Limb (tissue), 2 donors: Measurements from ENCODE around the gene THAP2.
A peak's percentile ranks its signal among the peaks of the same experiment; 100 is the strongest.
"Not testable (repeated sequence)": the region's sequence is repeated elsewhere in the genome, so short reads cannot be mapped to it uniquely, and the experiment has no call there.

Experiments
- DNase-seq, 2 donors: peaks; one replicate each; pipeline ENCODE4 v3.0.0-alpha.2; 2016; ENCODE audit errors: extremely low spot score in 2 of 2

THAP2 gene

GRCh38 chr12:71662849-71663560, 1.1 kb upstream of the THAP2 start:
- peak; percentile 38 to 84 for DNase-seq

DNA sequence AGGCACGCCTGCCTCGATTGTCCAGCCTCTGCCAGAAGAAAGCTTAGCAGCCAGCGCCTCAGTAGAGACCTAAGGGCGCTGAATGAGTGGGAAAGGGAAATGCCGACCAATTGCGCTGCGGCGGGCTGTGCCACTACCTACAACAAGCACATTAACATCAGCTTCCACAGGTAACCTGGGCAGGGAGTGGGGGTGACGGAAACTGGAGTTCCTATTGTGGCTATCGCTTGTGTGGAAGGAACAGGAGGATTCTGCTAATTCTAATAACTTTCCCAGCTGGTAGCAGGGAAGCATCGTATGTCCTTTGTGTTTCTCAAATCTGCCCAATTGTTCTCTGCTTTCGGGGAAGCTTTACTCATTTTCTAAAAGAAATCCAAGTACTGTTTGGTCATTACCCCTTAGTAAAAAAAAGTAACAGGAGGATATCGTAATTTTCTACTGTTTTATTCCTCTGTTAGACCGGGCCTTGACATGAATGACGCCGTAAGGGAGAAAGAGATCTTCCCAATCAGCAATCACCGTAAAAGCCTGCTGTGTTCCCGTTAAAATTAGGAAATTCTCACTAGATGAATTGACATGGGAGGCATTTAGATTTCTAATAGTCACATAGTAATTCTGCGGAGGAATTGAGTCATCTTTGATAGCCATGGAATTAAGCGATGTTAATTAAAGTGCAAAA, 449 bp downstream of the THAP2 start:
- no peak for DNase-seq

DNA sequence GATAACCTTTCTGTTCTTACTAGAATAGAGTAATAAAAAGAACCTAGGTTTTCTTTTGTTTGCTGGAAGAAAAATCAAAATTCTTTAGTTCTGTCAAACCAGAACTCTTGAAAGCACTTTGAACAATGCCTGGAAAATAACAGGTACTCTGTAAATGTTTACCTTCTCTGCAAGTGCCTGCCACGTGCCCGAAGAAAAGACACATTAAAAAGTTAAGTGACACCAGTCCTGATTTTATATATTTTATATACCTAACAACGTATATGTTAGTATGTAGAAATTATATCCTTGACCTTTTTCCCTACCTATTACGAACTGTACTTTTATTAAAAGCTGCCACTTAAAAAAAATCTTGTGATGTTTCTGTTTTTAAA, 976 bp downstream of the THAP2 start:
- DNase-seq, result no peak

DNA sequence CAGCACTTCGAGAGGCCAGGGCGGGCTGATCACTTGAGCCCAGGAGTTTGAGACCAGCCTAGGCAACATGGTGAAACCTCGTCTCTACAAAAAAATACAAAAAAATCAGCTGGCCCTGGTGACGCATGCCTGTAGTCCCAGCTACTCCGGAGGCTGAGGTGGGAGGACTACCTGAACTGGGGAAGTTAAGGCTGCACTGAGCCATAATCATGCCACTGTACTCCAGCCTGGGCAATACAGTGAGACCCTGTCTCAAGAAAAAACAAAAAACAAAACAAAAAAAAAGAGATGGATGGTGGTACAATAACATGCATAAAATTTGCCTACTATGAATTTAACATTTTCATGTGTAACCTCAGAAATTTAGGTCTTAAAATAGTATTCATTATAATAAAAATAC, 2.2 kb downstream of the THAP2 start:
- no peak for DNase-seq

GRCh38 chr12:71671311-71671710, 7.2 kb downstream of the THAP2 start:
- no peak for DNase-seq

GRCh38 chr12:71671816-71672215, 7.7 kb downstream of the THAP2 start:
- no peak for DNase-seq

DNA sequence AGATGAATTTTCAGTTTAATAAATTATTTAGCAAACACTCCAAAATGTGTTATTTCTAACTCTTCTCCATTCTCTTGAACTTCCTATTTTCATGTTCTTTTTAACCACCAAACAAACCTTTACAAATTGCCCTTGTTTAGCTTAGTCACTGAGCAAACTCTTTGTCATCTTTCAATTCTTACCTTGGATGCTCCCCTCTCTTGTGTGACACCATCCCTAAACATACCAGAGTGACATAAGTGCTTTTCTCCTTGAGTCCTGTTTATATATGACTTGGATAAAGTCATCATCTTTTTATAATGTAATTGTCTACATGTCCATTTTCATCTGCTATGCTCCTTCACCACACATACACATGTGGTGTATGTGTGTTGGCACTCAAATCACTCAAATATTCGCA, 18.4 kb downstream of the THAP2 start:
- DNase-seq, result no peak

DNA sequence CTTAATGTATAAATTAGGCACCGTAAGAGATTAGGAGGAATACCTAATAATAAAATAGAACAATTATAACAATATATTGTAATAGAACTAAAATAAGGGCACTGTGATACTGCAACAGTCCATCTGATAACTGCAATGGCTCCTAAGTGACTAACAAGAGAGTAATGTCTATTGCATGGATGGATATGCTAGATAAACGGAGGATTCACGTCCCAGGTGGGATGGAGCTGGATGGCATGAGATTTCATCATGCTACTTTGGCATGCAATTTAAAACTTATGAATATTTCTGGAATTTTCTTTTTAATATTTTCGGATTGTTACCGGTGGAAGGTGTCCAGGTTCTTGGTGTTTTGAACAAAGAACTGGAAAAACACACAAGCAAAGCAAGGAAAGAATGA, 19.5 kb downstream of the THAP2 start:
- no peak for DNase-seq

DNA sequence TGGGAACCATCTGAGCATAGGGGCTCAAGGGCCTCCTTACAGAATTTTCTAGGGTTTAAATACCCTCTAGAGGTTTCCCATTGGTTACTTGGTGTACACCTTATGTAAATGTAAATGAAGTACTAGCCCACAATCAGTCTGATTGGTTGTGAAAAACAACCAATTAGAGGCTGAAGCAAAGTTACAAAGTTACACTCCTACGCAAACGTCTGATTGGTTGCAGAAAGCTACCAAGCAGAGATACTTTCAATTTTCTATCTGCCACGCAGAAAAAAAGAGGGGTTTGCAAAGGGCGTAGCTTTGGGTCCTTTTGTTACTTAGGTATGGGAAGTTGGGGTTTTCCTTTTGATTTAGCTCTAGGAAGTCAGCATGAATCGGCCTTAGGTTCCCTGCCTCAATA, 20.0 kb downstream of the THAP2 start:
- no peak for DNase-seq

GRCh38 chr12:71685312-71685906, 21.3 kb downstream of the THAP2 start:
- DNase-seq, result no peak

DNA sequence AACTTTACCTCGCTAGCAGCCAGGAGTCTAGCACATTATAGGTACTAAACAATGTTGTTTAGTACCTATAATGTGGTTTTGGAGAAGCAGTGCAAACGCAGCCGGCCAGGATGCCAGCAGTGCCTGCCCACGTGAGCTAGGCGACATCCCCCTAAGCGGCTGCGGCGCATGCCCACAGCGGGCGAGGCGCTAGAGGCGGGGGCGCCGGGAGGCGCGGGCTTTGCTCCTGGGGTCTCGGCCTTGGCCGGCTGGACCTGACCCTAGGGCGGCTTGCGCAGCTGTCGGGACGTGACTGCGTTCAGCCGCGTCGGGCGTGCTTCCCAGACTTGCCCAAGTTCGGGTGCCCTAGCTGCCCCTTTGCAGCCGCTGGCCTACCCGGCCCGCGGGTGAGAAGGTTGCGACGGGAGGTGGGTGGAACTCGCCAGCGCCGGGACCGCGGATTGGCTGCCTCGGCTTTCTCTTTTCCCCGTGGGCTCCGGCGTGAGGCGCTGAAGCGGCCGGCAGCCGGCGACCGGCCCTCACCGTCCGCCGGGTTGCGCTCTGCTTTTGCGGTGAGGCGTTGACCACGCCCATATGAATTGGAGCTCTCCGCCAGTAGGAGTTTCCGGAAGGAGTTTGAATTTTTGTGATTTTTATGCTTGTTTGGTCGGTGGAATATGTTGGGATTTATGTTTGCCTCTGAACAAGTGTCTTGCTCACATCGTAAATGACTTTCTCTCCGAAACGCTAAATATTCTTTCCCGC, 22.0 kb downstream of the THAP2 start, which contains the start of gene TMEM19:
Gene TMEM19, plus strand, starts transcription at position 169 of the 744 bp plus-strand sequence. CDS start 599 bp downstream, outside the sequence.
- DNase-seq, result peak; percentile 89

GRCh38 chr12:71686658-71687025, 22.5 kb downstream of the THAP2 start:
- no peak for DNase-seq

DNA sequence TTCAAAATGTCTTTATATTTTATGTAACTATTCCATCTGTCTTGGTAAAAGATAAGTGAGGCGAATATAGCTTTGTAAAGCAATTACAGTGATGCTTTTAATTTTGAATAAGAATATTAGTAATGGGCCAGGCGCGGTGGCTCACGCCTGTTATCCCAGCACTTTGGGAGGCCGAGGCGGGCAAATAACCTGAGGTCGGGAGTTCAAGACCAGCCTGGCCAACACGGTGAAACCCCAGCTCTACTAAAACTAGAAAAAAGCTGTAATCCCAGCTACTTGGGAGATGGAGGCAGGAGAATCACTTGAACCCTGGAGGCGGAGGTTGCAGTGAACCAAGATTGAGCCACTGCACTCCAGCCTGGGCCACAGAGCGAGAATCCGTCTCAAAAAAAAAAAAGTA, 23.1 kb downstream of the THAP2 start:
- not testable (repeated sequence) for DNase-seq

DNA sequence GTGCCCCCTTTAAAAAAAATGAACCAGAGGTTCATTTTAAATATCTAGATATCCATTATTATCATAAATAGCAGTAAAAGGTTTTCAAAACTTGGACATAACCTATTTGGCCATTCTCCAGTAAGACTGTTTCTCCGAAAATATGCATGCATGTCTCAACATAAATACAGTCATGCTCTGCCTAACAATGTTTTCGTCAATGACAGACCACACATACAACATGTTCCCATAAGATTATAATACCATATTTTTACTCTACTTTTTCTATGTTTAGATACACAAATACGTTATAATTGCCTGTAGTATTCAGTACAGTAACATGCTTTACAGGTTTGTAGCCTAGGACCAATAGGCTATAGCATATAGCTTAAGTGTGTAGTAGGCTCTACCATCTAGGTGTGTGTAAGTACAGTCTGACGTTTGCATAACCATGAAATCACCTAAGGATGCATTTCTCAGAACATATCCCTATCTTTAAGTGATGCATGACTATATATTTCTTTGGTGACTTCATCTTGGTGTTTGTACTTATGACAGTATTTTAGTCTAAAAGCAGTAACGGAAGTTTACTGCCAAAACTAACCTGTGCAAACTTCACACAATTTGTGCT, 25.0 kb downstream of the THAP2 start:
- no peak for DNase-seq

GRCh38 chr12:71691504-71692129, 27.5 kb downstream of the THAP2 start:
- no peak for DNase-seq

- no peak for DNase-seq
These were observed 29.0 kb downstream of the THAP2 start for GRCh38 chr12:71693126-71693525.

DNA sequence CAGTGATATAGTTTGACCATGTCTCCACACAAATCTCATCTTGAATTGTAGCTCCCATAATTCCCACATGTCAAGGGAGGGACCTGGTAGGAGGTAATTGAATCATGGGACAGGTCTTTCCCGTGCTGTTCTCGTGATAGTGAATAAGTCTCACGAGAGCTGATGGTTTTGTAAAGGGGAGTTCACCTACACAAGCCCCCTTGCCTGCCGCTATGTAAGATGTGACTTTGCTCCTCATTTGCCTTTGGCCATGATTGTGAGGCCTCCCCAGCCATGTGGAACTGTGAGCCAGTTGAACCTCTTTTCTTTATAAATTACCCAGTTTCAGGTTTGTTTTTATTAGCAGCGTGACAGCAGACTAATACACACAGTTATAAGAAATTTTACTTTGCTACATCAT, 29.6 kb downstream of the THAP2 start:
- not testable (repeated sequence) for DNase-seq

GRCh38 chr12:71694099-71694820, 30.2 kb downstream of the THAP2 start:
- DNase-seq, result no peak

GRCh38 chr12:71695782-71696181, 31.7 kb downstream of the THAP2 start:
- no peak for DNase-seq

- DNase-seq, result not testable (repeated sequence)
These were observed 38.1 kb downstream of the THAP2 start for GRCh38 chr12:71702181-71702580.

GRCh38 chr12:71702590-71702989, 38.5 kb downstream of the THAP2 start:
- no peak for DNase-seq
